Neural progenitor cell (in vitro differentiated cells): Measurements from ENCODE around the gene RASGRP3.

ENCODE experiments used
- CTCF ChIP-seq: fragments of 200-600 bp; sonication (generic); IDR thresholded peaks from 2 replicates; pipeline ENCODE4 v1.5.1; 2017; ENCODE audit warnings: antibody characterized with exemption, mild to moderate bottlenecking
- EZH2 ChIP-seq: fragments of 200-600 bp; sonication (generic); IDR thresholded peaks from 2 replicates; pipeline ENCODE4 v1.6.1; 2017; ENCODE audit warnings: antibody characterized with exemption, mild to moderate bottlenecking, moderate library complexity
- EZH2phosphoT487 ChIP-seq: fragments of 200-600 bp; sonication (generic); IDR thresholded peaks from 2 replicates; pipeline ENCODE4 v1.6.1; 2017; ENCODE audit warnings: antibody characterized with exemption

GRCh38 chr2:33599943-33600192 is 123.4 kb downstream of the RASGRP3 start:
- TF ChIP-seq EZH2: no peak
- no peak for TF ChIP-seq CTCF
- no peak for TF ChIP-seq EZH2phosphoT487
